ENCODE data around the gene ABHD18. TPM values are rescaled to one million over a fixed set of nuclear protein-coding genes. Genes with fewer than 3 reads are reported as not detected.
"Not testable (repeated sequence)": the region's sequence is repeated elsewhere in the genome, so short reads cannot be mapped to it uniquely, and the experiment has no call there.

The ABHD18 gene
- total RNA-seq, 2 experiments from 2014 or later = 22.8 to 26.7 TPM

GRCh38 chr4:128060121-128060698 lies 95.0 kb downstream of the ABHD18 start:
- peak overlapping the region; percentile 76 for H3K4me3 Mint-ChIP-seq
- CTCF ChIA-PET = interaction anchor here (0.6 to 1.7 kb wide), 6 partner anchors 10 to 655 kb away, joined by 3 to 6 read pairs (median 3); partner anchors contain the start of genes ABHD18 and MFSD8

GRCh38 chr4:128060699-128061565 lies 95.7 kb downstream of the ABHD18 start, which contains the start of gene LARP1B:
Gene LARP1B (plus strand): TSS chr4:128061312. CDS start chr4:128074952, 13,640 bp downstream.
- Mint-ChIP-seq H3K27me3 (peaks cover 5% of the 10 kb centered on the region), H3K36me3 (ENCODE audit: low read depth) (peaks cover 1% of the 10 kb centered on the region), H3K4me1 (peaks cover 23% of the 10 kb centered on the region), H3K9me3 (no peaks in the 10 kb centered on the region), H3K27ac (peak within 1 kb of the TSS; percentile 95), H3K4me3 (peak within 1 kb of the TSS; percentile 84)
- ChIA-PET CTCF (interaction anchor here (1.3 to 1.7 kb wide), 3 partner anchors 9 to 100 kb away, joined by 3 to 6 read pairs (median 4); partner anchors contain the start of genes ABHD18 and MFSD8), POLR2A (interaction anchor here (0.6 to 0.9 kb wide), 2 partner anchors 96 to 749 kb away, joined by 4 to 6 read pairs; partner anchors contain the start of genes ABHD18 and MFSD8)
- peak; percentile 93 for DNase-seq

More at GRCh38 chr4:128060121-128060698, 95.0 kb downstream of the ABHD18 start:
- peaks cover 5% of the 10 kb centered on the region for H3K27me3 Mint-ChIP-seq
- POLR2A ChIA-PET = interaction anchor here (0.6 kb wide), 1 partner anchor 750 kb away, joined by 4 read pairs; no protein-coding TSS in a partner anchor
- peaks cover 21% of the 10 kb centered on the region for H3K4me1 Mint-ChIP-seq
- H3K9me3 Mint-ChIP-seq = no peaks in the 10 kb centered on the region
- H3K27ac Mint-ChIP-seq = peak overlapping the region; percentile 95
- no peak for DNase-seq
- peaks cover 1% of the 10 kb centered on the region for H3K36me3 Mint-ChIP-seq (ENCODE audit: low read depth)

- Mint-ChIP-seq H3K4me1 (peaks cover 23% of the 10 kb centered on the region), H3K4me3 (peak overlapping the region; percentile 84), H3K36me3 (ENCODE audit: low read depth) (peaks cover 1% of the 10 kb centered on the region), H3K27me3 (peaks cover under 1% of the 10 kb centered on the region), H3K9me3 (no peaks in the 10 kb centered on the region), H3K27ac (peak overlapping the region; percentile 85)
- CTCF ChIA-PET = interaction anchor here (0.6 to 1.7 kb wide), 5 partner anchors 8 to 233 kb away, joined by 3 to 6 read pairs (median 4); partner anchors contain the start of genes ABHD18 and MFSD8
- POLR2A ChIA-PET = interaction anchor here (0.9 kb wide), 1 partner anchor 97 kb away, joined by 6 read pairs; the partner anchor contains the start of genes ABHD18 and MFSD8
- peak; percentile 57 for DNase-seq
Observed at GRCh38 chr4:128061566-128062536, 96.6 kb downstream of the ABHD18 start.

GRCh38 chr4:128066453-128066820 lies 101.2 kb downstream of the ABHD18 start:
- POLR2A ChIA-PET = interaction anchor here (0.6 kb wide), 1 partner anchor 594 kb away, joined by 3 read pairs; no protein-coding TSS in a partner anchor
- DNase-seq; H3K36me3 Mint-ChIP-seq (ENCODE audit: low read depth); H3K27me3 Mint-ChIP-seq; CTCF ChIA-PET; H3K27ac Mint-ChIP-seq; H3K4me3 Mint-ChIP-seq; H3K9me3 Mint-ChIP-seq: not testable (repeated sequence)
- H3K4me1 Mint-ChIP-seq = peaks cover 15% of the 10 kb centered on the region

- H3K36me3 Mint-ChIP-seq (ENCODE audit: low read depth) = peaks cover 1% of the 10 kb centered on the region
- ChIA-PET POLR2A (no interaction called here), CTCF (interaction anchor here (1.3 kb wide), 1 partner anchor 10 kb away, joined by 4 read pairs; no protein-coding TSS in a partner anchor)
- peak; percentile 14 for DNase-seq
- H3K27ac Mint-ChIP-seq = no peak overlapping the region
- H3K27me3 Mint-ChIP-seq = no peaks in the 10 kb centered on the region
- no peak overlapping the region for H3K4me3 Mint-ChIP-seq
- H3K4me1 Mint-ChIP-seq = peaks cover 6% of the 10 kb centered on the region
- no peaks in the 10 kb centered on the region for H3K9me3 Mint-ChIP-seq
Observed at GRCh38 chr4:128068918-128069317, 103.7 kb downstream of the ABHD18 start.

GRCh38 chr4:128076464-128076863 lies 111.3 kb downstream of the ABHD18 start:
- POLR2A ChIA-PET = no interaction called here
- CTCF ChIA-PET = no interaction called here
- no peaks in the 10 kb centered on the region for H3K4me1 Mint-ChIP-seq

More at GRCh38 chr4:128076464-128076863, 111.3 kb downstream of the ABHD18 start:
- no peak for DNase-seq
- Mint-ChIP-seq H3K36me3 (ENCODE audit: low read depth) (peaks cover 17% of the 10 kb centered on the region), H3K27me3 (no peaks in the 10 kb centered on the region), H3K27ac (no peak overlapping the region), H3K4me3 (no peak overlapping the region), H3K9me3 (no peaks in the 10 kb centered on the region)

Other genes with a start within 250 kb of the ABHD18 start
- not detected for gene SLC25A31, start 235.0 kb upstream of the ABHD18 start, total RNA-seq
- gene HSPA4L, start 183.1 kb upstream of the ABHD18 start, total RNA-seq = under 1 TPM; 0.02 to 0.27 TPM
- 10 to 100 TPM; 51.3 to 61.4 TPM for gene PLK4, start 84.5 kb upstream of the ABHD18 start, total RNA-seq
- 10 to 100 TPM; 18.1 to 18.7 TPM for gene MFSD8, start 233 bp upstream of the ABHD18 start, total RNA-seq
- 10 to 100 TPM; 13.5 to 16.9 TPM for gene LARP1B, start 95.9 kb downstream of the ABHD18 start, total RNA-seq

Data from activated CD4-positive, alpha-beta T cell treated with anti-CD3 and anti-CD28 coated beads, Interleukin-2, amount 10 ng/mL, durations not matched to agents 7 days and 5 days (primary cell).